PC-3 (cell line): ENCODE results near the gene UBA3. TPM values are rescaled to one million over a fixed set of nuclear protein-coding genes. Genes with fewer than 3 reads are reported as not detected.

ENCODE experiments used
- ATAC-seq: fragments of 200-7000 bp; cut with Tn5 transposase; 2 replicates; pipeline ENCODE4 v1.9.1; 2020; ENCODE audit warnings: mild to moderate bottlenecking, moderate library complexity
- BruUV-seq: library from RNA; stranded (reverse); fragments of 400-500 nt; replicated peaks from 2 replicates; lab custom pipeline; 2021; lab: Mats Ljungman, UMichigan
- CTCF ChIA-PET: fragments of 300-600 bp; sonication (Branson Sonifier 250); formaldehyde crosslinking; loops from one replicate; lab custom pipeline; 2022; ENCODE audit warnings: antibody characterized with exemption; lab: Charles Lee
- POLR2A ChIA-PET: fragments of 300-600 bp; sonication (Branson Sonifier 250); formaldehyde crosslinking; loops from one replicate; lab custom pipeline; 2022; ENCODE audit warnings: antibody characterized with exemption; ENCODE audit not compliant: unreplicated experiment; lab: Charles Lee
- DNase-seq: peaks from one replicate; pipeline ENCODE4 v3.0.0-alpha.2; 2015
- H2AFZ ChIP-seq: fragments of 300-600 bp; sonication (generic); 2 replicates; pipeline ENCODE4 v1.6.0; 2016; ENCODE audit warnings: antibody characterized with exemption, low read length
- H3F3A ChIP-seq: fragments of 300-600 bp; sonication (generic); one replicate; pipeline ENCODE4 v1.6.0; 2017; ENCODE audit warnings: antibody characterized with exemption, low read length, control low read depth, mild to moderate bottlenecking; ENCODE audit not compliant: unreplicated experiment
- H3K27ac ChIP-seq: fragments of 300-600 bp; sonication (generic); 2 replicates; pipeline ENCODE4 v1.5.1; 2016; ENCODE audit warnings: mild to moderate bottlenecking, low read length
- H3K27me3 ChIP-seq: fragments of 300-600 bp; sonication (generic); 2 replicates; pipeline ENCODE4 v1.6.1; 2016; ENCODE audit warnings: low read length, mixed read lengths
- H3K36me3 ChIP-seq: fragments of 300-600 bp; sonication (generic); 2 replicates; pipeline ENCODE4 v1.6.1; 2016; ENCODE audit warnings: low read depth, mixed run types, low read length, mixed read lengths
- H3K4me1 ChIP-seq: fragments of 300-600 bp; sonication (generic); 2 replicates; pipeline ENCODE4 v1.5.1; 2016; ENCODE audit warnings: low read length; ENCODE audit not compliant: insufficient read depth
- H3K4me2 ChIP-seq: fragments of 300-600 bp; sonication (generic); 2 replicates; pipeline ENCODE4 v1.6.0; 2016; ENCODE audit warnings: low read length
- H3K4me3 ChIP-seq: fragments of 300-600 bp; sonication (generic); 2 replicates; pipeline ENCODE4 v1.5.1; 2016; ENCODE audit warnings: mild to moderate bottlenecking, low read length, mixed read lengths
- H3K79me2 ChIP-seq: fragments of 300-600 bp; sonication (generic); 2 replicates; pipeline ENCODE4 v1.6.1; 2017; ENCODE audit warnings: low read length, mixed read lengths
- H3K9ac ChIP-seq: fragments of 300-600 bp; sonication (generic); 2 replicates; pipeline ENCODE4 v1.6.0; 2016; ENCODE audit warnings: mild to moderate bottlenecking, low read length
- H3K9me2 ChIP-seq: fragments of 300-600 bp; sonication (generic); replicated peaks from 2 replicates; pipeline ENCODE4 v1.6.1; 2016; ENCODE audit warnings: mixed run types, low read length, mixed read lengths
- H3K9me3 ChIP-seq: fragments of 300-600 bp; sonication (generic); 2 replicates; pipeline ENCODE4 v1.6.1; 2016; ENCODE audit warnings: low read length, mixed read lengths
- H4K20me1 ChIP-seq: fragments of 300-600 bp; sonication (generic); 2 replicates; pipeline ENCODE4 v1.6.1; 2016; ENCODE audit warnings: low read length, mixed read lengths
- EZH2 ChIP-seq: fragments of 300-600 bp; sonication (generic); IDR thresholded peaks from one replicate; pipeline ENCODE4 v1.6.1; 2017; ENCODE audit warnings: antibody characterized with exemption, mild to moderate bottlenecking, low read length; ENCODE audit not compliant: unreplicated experiment
- EZH2phosphoT487 ChIP-seq: fragments of 300-600 bp; sonication (generic); IDR thresholded peaks from 2 replicates; pipeline ENCODE4 v1.6.1; 2018; ENCODE audit warnings: mild to moderate bottlenecking, antibody characterized with exemption, low read length, borderline replicate concordance
- intact Hi-C: fragments of 100-400 bp; cut with micrococcal nuclease; formaldehyde crosslinking; loops from 2 replicates; pipeline ENCODE4 v1.9.0; 2023
- total RNA-seq: library from RNA; depleted of rRNA; stranded (reverse); fragments of >200 nt; gene quantifications from 2 replicates; pipeline ENCODE4 v1.2.3, GENCODE V29; 2014
- TF ChIP-seq, protein P1 (sequence below): fragments of 300-600 bp; sonication (generic); conservative IDR thresholded peaks from 2 replicates; pipeline ENCODE4 v1.5.1; 2017; ENCODE audit warnings: antibody characterized with exemption, low read depth, mild to moderate bottlenecking, low read length

Gene UBA3
- total RNA-seq, 1 experiment from 2014 or later = 27.5 TPM

DNA sequence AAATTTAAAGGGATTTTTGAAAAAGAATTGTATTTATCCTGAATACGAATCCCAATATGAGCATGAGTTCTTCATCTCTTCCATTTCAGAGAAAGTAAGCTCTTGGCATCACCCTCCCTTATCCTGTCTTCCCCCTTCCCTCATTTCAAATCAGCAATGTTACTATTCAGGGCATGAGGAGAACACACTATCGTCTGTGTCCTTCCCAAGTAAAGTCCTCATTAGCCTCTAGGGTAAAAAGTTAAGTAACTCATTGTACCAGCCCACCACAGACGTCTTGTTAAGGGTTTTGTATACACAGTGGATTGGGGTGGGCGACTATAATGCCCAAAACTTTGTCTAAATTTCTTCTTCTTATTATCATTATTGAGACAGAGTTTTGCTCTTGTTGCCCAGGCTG, 19.4 kb upstream of the UBA3 start:
- CTCF ChIA-PET = no interaction called here
- TF ChIP-seq EZH2 (no peak), EZH2phosphoT487 (no peak)
- TF ChIP-seq, protein P1, sequence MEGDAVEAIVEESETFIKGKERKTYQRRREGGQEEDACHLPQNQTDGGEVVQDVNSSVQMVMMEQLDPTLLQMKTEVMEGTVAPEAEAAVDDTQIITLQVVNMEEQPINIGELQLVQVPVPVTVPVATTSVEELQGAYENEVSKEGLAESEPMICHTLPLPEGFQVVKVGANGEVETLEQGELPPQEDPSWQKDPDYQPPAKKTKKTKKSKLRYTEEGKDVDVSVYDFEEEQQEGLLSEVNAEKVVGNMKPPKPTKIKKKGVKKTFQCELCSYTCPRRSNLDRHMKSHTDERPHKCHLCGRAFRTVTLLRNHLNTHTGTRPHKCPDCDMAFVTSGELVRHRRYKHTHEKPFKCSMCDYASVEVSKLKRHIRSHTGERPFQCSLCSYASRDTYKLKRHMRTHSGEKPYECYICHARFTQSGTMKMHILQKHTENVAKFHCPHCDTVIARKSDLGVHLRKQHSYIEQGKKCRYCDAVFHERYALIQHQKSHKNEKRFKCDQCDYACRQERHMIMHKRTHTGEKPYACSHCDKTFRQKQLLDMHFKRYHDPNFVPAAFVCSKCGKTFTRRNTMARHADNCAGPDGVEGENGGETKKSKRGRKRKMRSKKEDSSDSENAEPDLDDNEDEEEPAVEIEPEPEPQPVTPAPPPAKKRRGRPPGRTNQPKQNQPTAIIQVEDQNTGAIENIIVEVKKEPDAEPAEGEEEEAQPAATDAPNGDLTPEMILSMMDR = no peak
- H3K4me2 ChIP-seq = no peak overlapping the region
- BruUV-seq = no TSS peak
- H4K20me1 ChIP-seq = no peaks in the 10 kb centered on the region
- no peaks in the 10 kb centered on the region for H3K9me2 ChIP-seq
- H2AFZ ChIP-seq = no peak overlapping the region
- H3K9me3 ChIP-seq = no peaks in the 10 kb centered on the region
- H3K4me3 ChIP-seq = no peak overlapping the region
- no peaks in the 10 kb centered on the region for H3F3A ChIP-seq
- POLR2A ChIA-PET = no interaction called here
- H3K9ac ChIP-seq = no peak overlapping the region
- no peaks in the 10 kb centered on the region for H3K27me3 ChIP-seq
- H3K27ac ChIP-seq = no peak overlapping the region
- no peaks in the 10 kb centered on the region for H3K4me1 ChIP-seq
- intact Hi-C loops = no loop called here
- H3K79me2 ChIP-seq = no peaks in the 10 kb centered on the region
- H3K36me3 ChIP-seq = no peaks in the 10 kb centered on the region; the same call in 1 of the 2 replicates
- ATAC-seq = no peak
- no peak for DNase-seq

DNA sequence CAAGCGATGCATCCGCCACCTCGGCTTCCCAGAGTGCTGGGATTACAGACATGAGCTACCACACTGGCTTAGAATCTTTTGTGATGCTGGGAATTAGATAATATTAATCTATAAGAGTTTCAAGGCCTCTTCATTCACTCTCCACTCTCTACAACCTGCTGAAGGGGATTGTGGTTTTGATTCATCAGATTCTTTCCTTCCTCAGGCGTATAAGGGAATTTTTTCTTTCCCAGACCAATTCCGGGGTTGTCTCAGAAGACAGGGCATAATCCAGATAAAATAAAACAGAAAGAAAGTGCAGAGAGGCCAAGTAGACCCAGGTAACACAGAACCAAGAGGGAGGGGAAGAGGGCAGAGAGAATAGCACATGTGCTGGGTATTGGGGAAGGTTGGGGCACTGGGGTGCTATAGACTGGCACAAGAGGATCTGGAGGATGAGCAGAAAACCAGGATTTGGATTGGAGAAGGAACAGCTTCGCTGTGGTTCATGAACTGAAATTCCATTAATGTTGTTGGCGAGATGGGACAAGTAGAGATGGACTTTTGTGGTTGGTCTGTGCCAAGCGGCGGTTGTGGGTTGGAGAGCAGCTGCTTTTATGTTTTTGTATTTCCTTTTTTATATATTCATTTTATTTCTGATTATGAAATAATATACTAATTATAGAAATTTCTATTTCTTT, 17.4 kb upstream of the UBA3 start:
- TF ChIP-seq, protein P1 = no peak
- TF ChIP-seq EZH2phosphoT487 = no peak
- TF ChIP-seq EZH2 = no peak
- no peak for DNase-seq
- ATAC-seq = no peak
- H3K4me3 ChIP-seq = no peak overlapping the region
- no peak overlapping the region for H3K9ac ChIP-seq
- H3K27ac ChIP-seq = no peak overlapping the region
- H3K36me3 ChIP-seq = no peaks in the 10 kb centered on the region
- H3K9me2 ChIP-seq = no peaks in the 10 kb centered on the region
- BruUV-seq = no TSS peak
- no peaks in the 10 kb centered on the region for H3K27me3 ChIP-seq
- no peaks in the 10 kb centered on the region for H3K9me3 ChIP-seq
- no peak overlapping the region for H3K4me2 ChIP-seq
- H2AFZ ChIP-seq = no peak overlapping the region
- POLR2A ChIA-PET = no interaction called here
- H3F3A ChIP-seq = no peaks in the 10 kb centered on the region
- H4K20me1 ChIP-seq = no peaks in the 10 kb centered on the region
- CTCF ChIA-PET = no interaction called here
- H3K79me2 ChIP-seq = no peaks in the 10 kb centered on the region
- intact Hi-C loops = no loop called here
- no peaks in the 10 kb centered on the region for H3K4me1 ChIP-seq

DNA sequence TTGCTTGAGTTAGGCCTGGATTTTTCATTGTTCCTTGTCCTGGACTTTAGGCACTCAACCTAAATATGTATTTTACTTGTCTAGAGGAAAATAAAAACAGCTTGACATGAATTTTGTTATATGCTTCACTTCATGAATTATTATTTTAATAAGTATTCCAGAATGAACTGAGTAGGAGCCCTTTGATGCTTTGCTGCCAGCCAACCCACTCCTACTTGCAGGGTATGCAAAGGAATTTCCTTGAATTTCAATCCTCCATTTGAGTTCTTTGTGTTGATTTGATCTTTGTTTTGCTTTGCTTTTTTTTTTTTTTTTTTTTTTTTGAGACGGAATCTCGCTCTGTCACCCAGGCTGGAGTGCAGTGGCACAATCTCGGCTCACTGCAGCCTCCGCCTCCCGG, 16.1 kb upstream of the UBA3 start:
- Histone ChIP-seq H3K27me3 (no peaks in the 10 kb centered on the region), H4K20me1 (no peaks in the 10 kb centered on the region), H3K27ac (no peak overlapping the region), H3K9ac (no peak overlapping the region), H3K9me2 (no peaks in the 10 kb centered on the region), H3F3A (no peaks in the 10 kb centered on the region), H2AFZ (no peak overlapping the region), H3K4me2 (no peak overlapping the region), H3K79me2 (no peaks in the 10 kb centered on the region; the same call in 1 of the 2 replicates), H3K4me1 (no peaks in the 10 kb centered on the region), H3K36me3 (no peaks in the 10 kb centered on the region), H3K9me3 (no peaks in the 10 kb centered on the region), H3K4me3 (no peak overlapping the region)
- TF ChIP-seq EZH2 (no peak), EZH2phosphoT487 (no peak)
- TF ChIP-seq, protein P1 = no peak
- no TSS peak for BruUV-seq
- DNase-seq (no peak), ATAC-seq (no peak)
- ChIA-PET CTCF (no interaction called here), POLR2A (no interaction called here)
- intact Hi-C loops = no loop called here
